Activated CD4-positive, alpha-beta T cell treated with anti-CD3 and anti-CD28 coated beads, Interleukin-2, amount 10 ng/mL, durations not matched to agents 24 days and 14 days (primary cell): ENCODE data around the gene B4GALT6. TPM values are rescaled to one million over a fixed set of nuclear protein-coding genes. Genes with fewer than 3 reads are reported as not detected.
A peak's percentile ranks its signal among the peaks of the same experiment; 100 is the strongest.

Source experiments
- DNase-seq: peaks from one replicate; pipeline ENCODE4 v3.0.0; 2022
- H3K27ac Mint-ChIP-seq: one replicate; pipeline ENCODE4 v1.8.0; 2022; ENCODE audit warnings: mild to moderate bottlenecking, mixed read lengths
- H3K27me3 Mint-ChIP-seq: one replicate; pipeline ENCODE4 v1.8.0; 2022; ENCODE audit warnings: mixed read lengths
- H3K36me3 Mint-ChIP-seq: one replicate; pipeline ENCODE4 v1.8.0; 2022; ENCODE audit warnings: low read depth, mild to moderate bottlenecking, mixed read lengths
- H3K4me1 Mint-ChIP-seq: one replicate; pipeline ENCODE4 v1.8.0; 2021; ENCODE audit warnings: mixed read lengths
- H3K4me3 Mint-ChIP-seq: one replicate; pipeline ENCODE4 v1.8.0; 2022; ENCODE audit warnings: mild to moderate bottlenecking, moderate library complexity, mixed read lengths
- H3K9me3 Mint-ChIP-seq: one replicate; pipeline ENCODE4 v1.8.0; 2021; ENCODE audit warnings: mixed read lengths
- intact Hi-C: fragments of 100-400 bp; cut with micrococcal nuclease; formaldehyde crosslinking; loops from one replicate; pipeline ENCODE4 v1.15.1; 2023
- total RNA-seq: library from RNA; stranded (reverse); gene quantifications from 2 replicates; pipeline ENCODE4 v1.2.3, GENCODE V29; 2022

The B4GALT6 gene
- total RNA-seq, 1 donor from 2014 or later = 2.8 TPM

DNA sequence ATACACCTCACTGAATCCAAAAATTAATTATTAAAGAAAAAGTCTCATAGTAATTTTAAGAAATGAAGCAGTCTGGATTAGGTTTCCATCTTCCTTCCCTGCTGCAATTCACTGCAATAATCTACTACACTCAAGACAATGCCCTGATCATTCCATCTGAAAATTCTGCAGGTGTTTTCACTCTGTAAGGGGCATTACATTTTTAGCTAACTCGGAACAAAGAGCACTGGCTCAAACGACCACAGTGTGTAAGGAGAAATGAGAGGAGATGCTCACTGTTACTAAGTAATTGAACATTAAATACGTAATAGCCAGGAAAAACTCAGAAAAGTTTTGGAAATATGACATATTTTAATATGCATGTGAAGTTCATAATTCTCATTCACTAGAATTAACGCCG lies 1.3 kb downstream of the B4GALT6 start:
- DNase-seq = no peak
- Mint-ChIP-seq H3K4me1 (peaks cover 12% of the 10 kb centered on the region), H3K27ac (no peak overlapping the region), H3K27me3 (peaks cover 60% of the 10 kb centered on the region), H3K36me3 (no peaks in the 10 kb centered on the region), H3K4me3 (peak overlapping the region; percentile 89), H3K9me3 (no peaks in the 10 kb centered on the region)
- intact Hi-C loops = loop anchor here (10.0 kb wide), 1 partner anchor 48 kb away; no protein-coding TSS in a partner anchor

DNA sequence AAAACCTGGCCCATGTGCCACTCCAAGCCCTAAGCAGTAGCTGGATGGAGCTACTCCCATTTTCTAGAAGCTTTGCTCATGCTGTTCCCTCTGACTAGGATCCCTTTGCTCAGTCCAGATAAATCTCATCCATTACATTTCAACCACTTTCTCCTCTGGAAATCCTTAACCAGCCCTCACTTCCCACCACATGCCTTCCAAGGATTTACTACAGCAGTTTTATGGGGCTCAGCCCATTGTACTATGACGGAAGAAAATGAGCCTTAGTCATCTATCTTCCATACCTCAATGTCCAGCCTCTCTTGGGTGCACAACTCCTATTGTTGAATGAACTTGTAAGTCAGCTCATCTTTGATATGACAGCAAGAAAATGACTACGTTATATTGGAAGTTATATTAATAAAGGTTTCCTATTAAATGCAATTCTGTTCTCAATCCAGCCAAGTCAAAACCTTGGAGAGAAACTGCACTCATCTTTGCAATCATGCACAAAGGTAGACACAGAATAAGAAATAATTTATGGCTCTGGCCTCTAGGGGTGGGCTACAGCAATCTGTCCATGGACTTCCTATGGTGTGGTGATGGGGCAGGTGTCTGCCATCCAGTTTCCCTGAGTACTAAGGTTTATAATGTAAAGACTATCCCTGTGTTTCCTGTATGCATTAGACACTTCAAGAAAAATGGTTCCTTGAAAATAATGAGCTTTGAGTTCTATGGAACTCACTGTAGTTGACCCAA lies 3.4 kb downstream of the B4GALT6 start:
- no peak overlapping the region for H3K27ac Mint-ChIP-seq
- intact Hi-C loops = loop anchor here (10.0 kb wide), 1 partner anchor 46 kb away; no protein-coding TSS in a partner anchor
- DNase-seq = no peak
- H3K4me1 Mint-ChIP-seq = peaks cover 12% of the 10 kb centered on the region
- no peak overlapping the region for H3K4me3 Mint-ChIP-seq
- H3K36me3 Mint-ChIP-seq = no peaks in the 10 kb centered on the region
- H3K27me3 Mint-ChIP-seq = peaks cover 61% of the 10 kb centered on the region
- no peaks in the 10 kb centered on the region for H3K9me3 Mint-ChIP-seq

DNA sequence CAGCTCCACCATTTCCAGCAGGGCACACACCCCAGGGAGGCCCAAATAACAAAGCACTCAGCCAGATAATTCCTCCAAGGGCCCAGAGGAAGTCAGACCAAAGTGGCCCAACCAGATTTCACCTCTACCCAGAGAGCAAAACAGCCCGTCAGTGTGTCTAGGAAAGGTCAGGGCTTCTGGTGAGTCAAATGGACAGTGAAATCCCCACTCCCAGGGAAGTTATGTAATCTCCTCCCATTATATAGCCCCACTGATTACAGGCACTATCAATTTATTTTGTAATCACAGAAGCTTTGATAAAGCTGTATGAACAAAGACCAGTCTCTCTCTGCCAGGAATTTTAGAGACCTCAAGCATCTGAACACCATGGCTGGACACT lies 4.0 kb downstream of the B4GALT6 start:
- Mint-ChIP-seq H3K4me3 (no peak overlapping the region), H3K36me3 (no peaks in the 10 kb centered on the region), H3K27ac (no peak overlapping the region), H3K27me3 (peaks cover 59% of the 10 kb centered on the region), H3K9me3 (no peaks in the 10 kb centered on the region), H3K4me1 (peaks cover 8% of the 10 kb centered on the region)
- no peak for DNase-seq
- intact Hi-C loops = loop anchor here (10.0 kb wide), 1 partner anchor 46 kb away; no protein-coding TSS in a partner anchor

DNA sequence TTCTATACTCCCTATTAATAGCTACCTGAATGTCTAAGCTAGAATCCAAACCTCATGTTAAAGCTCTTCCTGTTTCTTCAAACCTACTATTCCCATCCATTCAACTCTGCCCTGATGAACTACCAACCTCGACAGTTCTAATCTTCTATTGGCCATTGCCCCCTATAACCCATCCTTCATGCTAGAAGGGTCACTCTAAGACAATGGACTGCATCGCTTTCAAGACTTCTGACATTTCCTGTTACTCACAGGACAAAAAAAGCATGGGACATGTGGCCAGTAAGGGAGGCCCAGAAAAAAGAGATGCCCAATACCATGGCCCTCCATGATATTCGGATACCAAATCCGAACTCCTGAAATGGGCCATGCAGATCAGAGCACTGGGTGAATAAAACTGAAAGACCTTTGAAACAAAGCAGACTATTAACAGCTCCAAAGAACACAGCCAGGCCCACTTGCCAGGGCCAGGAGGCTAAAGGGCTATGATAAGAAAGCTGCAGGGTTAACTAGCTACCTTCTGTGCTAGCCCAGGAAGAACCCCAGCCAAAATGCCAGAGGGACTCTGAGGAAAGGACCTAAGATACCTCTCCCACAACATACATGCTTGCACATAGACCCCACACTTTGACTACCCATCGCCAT lies 4.5 kb downstream of the B4GALT6 start:
- DNase-seq = no peak
- peaks cover 63% of the 10 kb centered on the region for H3K27me3 Mint-ChIP-seq

DNA sequence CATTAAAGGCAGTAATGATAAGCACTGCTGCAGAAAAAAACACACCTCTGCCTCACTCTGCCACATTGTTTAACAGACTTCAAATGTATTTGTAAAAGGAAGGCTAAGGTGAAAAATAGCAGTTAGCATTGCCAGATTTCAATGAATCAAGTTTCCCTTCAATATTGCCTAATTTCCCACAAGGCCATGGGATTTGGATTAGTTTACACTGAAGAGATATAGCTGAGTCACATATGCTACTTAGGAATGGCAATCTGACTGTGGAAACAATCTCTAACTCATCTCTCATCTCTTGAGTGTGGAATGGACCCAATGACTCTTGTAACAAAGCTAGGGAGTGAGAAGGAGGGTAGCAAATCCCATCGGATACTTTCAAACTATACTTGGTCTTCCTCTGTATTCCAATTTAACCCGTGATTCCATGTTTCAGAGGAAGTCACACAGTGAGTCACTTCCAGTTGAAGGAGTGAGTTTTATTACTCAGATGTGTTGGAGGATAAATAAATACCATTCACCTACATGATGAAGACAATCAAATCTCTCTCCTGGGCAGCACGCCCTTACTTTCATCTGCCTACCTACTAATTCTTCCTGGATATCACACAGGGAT lies 5.1 kb downstream of the B4GALT6 start:
- Mint-ChIP-seq H3K9me3 (no peaks in the 10 kb centered on the region), H3K36me3 (no peaks in the 10 kb centered on the region), H3K4me3 (no peak overlapping the region), H3K27ac (no peak overlapping the region), H3K27me3 (peaks cover 59% of the 10 kb centered on the region), H3K4me1 (peaks cover 6% of the 10 kb centered on the region)
- DNase-seq = no peak
- intact Hi-C loops = no loop called here

More for the DNA sequence above, 4.5 kb downstream of the B4GALT6 start:
- Mint-ChIP-seq H3K27ac (no peak overlapping the region), H3K36me3 (no peaks in the 10 kb centered on the region), H3K4me3 (no peak overlapping the region), H3K9me3 (no peaks in the 10 kb centered on the region), H3K4me1 (peaks cover 8% of the 10 kb centered on the region)
- intact Hi-C loops = loop anchor here (10.0 kb wide), 1 partner anchor 45 kb away; no protein-coding TSS in a partner anchor

DNA sequence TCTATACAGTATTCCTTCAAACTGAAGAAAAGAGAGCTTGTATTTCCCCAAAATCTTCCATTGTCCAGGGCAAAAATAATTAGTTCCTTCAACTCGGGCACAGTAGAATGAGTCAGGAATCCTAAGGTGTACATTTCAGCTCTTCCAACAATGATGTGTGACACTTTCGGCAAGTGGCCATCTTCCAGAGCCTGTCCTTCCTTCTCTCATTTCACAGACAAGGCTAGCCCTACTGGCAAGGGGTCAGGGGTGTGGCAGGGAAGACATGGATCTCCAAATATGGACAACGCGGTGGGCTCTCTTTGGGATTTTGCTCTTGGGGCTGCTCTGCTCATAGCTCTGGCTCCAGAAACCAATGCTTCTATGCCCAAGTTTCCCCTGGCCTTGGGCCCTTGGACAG lies 6.0 kb downstream of the B4GALT6 start:
- DNase-seq = no peak
- intact Hi-C loops = no loop called here
- H3K4me3 Mint-ChIP-seq = no peak overlapping the region
- no peak overlapping the region for H3K27ac Mint-ChIP-seq
- H3K4me1 Mint-ChIP-seq = no peaks in the 10 kb centered on the region
- no peaks in the 10 kb centered on the region for H3K9me3 Mint-ChIP-seq
- no peaks in the 10 kb centered on the region for H3K36me3 Mint-ChIP-seq
- H3K27me3 Mint-ChIP-seq = peaks cover 51% of the 10 kb centered on the region

DNA sequence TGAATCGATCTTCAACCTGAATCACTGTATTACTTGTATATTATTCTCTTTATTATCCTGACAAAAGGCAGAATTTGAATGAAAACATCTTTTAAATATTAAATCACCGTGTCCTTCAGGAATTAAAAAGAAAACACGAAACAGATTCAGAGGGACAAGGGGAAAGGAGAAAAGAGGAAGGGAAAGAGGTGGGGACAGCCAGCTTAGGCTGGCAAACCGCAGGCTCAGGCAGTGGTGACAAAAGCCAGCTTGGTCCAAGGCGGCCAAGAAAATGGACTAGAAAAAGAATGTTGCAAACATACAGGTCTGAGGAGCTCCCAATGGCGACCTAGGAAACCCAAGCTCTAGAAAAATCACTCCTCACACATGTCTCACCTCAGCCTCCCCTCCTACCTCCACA lies 6.8 kb downstream of the B4GALT6 start:
- Mint-ChIP-seq H3K9me3 (no peaks in the 10 kb centered on the region), H3K27ac (no peak overlapping the region), H3K4me3 (no peak overlapping the region), H3K36me3 (no peaks in the 10 kb centered on the region), H3K27me3 (peaks cover 43% of the 10 kb centered on the region), H3K4me1 (no peaks in the 10 kb centered on the region)
- intact Hi-C loops = no loop called here
- DNase-seq = no peak

DNA sequence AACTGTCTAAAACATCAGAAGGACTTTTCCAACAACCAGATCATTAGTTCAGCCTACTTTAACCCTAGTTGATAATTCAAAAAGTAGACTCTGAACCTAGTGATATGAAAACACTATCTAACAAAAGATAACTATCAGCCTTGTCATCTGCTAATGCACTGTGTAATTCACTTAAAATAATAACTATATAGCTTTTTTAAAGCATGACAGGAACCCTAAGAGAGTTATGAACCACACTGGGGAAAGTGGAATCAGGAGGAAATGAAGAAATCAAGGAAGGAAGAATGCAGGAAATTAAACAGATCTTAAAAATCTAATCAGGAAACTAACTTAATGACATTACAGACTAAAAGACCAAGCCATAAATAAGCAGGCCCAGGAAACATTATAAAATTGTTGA lies 9.0 kb downstream of the B4GALT6 start:
- Mint-ChIP-seq H3K4me3 (no peak overlapping the region), H3K36me3 (no peaks in the 10 kb centered on the region), H3K27me3 (peaks cover 30% of the 10 kb centered on the region), H3K4me1 (no peaks in the 10 kb centered on the region), H3K27ac (no peak overlapping the region), H3K9me3 (no peaks in the 10 kb centered on the region)
- intact Hi-C loops = no loop called here
- DNase-seq = no peak

DNA sequence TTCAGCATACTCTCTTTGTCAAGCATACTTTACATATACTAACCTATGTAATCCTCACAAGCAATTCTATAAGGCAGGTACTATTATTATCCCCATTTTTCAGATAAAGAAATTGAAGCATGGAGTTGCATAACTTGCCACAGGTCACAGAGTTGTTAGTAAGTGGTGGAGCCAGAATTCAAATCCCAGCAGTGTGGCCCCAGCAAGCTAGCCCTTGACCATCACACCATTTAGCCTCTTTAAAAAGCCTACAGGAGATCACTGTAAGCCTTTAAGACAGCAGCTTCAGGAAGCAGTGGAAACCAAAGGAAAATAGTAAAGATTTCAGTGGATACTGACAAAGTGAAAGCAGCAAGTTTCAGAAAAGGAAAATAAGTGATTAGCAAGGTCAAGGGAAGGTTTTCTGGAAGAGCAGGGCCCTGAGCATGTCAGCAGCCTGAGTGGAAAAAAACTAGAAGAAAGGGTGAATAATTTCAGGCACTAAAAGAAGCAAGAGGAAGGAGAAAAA lies 11.7 kb downstream of the B4GALT6 start:
- Mint-ChIP-seq H3K4me1 (no peaks in the 10 kb centered on the region), H3K4me3 (no peak overlapping the region), H3K27ac (no peak overlapping the region), H3K36me3 (no peaks in the 10 kb centered on the region), H3K9me3 (no peaks in the 10 kb centered on the region), H3K27me3 (peaks cover 15% of the 10 kb centered on the region)
- intact Hi-C loops = no loop called here
- peak; percentile 28 for DNase-seq

DNA sequence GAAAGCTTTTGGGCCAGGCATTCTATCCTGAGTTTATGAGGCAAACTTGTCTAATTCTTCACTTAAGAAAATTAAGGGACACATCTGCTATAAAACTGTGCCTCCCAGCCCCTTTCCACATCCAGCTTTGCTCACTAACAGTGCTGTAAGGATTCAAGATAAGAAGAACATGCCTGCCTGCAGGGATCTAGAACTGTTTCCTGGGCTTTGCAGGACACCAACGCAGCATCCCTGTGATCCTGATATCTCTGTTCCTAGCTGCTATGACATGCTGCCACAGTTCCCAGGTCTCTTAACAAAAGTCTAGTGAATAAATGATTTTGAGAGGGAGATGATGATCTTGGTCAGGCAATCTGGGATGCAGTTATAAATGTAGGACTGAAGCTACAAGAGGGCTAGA lies 12.4 kb downstream of the B4GALT6 start:
- no peak overlapping the region for H3K27ac Mint-ChIP-seq
- H3K27me3 Mint-ChIP-seq = peaks cover 8% of the 10 kb centered on the region
- DNase-seq = no peak
- intact Hi-C loops = no loop called here
- H3K36me3 Mint-ChIP-seq = no peaks in the 10 kb centered on the region
- H3K9me3 Mint-ChIP-seq = no peaks in the 10 kb centered on the region
- no peak overlapping the region for H3K4me3 Mint-ChIP-seq
- no peaks in the 10 kb centered on the region for H3K4me1 Mint-ChIP-seq

DNA sequence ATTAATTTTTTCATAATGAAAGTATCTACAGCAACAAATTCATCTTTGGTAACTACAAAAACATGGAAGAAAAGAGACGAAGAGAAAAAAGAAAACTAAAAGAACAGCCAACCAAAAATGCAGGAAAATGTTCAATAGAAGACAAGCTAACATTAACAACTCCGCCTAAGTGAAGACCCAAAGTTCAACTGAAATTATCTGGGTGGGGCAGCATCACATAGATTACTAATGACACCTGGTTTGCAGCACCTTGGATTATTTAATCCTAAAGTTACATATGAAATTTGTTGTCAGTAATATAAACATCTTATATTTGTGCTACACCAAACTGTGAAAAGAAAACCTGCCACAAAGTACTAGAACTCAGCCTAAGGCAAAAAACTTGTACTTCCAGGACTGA lies 14.8 kb downstream of the B4GALT6 start:
- intact Hi-C loops = no loop called here
- no peaks in the 10 kb centered on the region for H3K36me3 Mint-ChIP-seq
- H3K4me3 Mint-ChIP-seq = no peak overlapping the region
- no peak for DNase-seq
- H3K4me1 Mint-ChIP-seq = no peaks in the 10 kb centered on the region
- no peak overlapping the region for H3K27ac Mint-ChIP-seq
- H3K27me3 Mint-ChIP-seq = peaks cover 2% of the 10 kb centered on the region
- no peaks in the 10 kb centered on the region for H3K9me3 Mint-ChIP-seq

DNA sequence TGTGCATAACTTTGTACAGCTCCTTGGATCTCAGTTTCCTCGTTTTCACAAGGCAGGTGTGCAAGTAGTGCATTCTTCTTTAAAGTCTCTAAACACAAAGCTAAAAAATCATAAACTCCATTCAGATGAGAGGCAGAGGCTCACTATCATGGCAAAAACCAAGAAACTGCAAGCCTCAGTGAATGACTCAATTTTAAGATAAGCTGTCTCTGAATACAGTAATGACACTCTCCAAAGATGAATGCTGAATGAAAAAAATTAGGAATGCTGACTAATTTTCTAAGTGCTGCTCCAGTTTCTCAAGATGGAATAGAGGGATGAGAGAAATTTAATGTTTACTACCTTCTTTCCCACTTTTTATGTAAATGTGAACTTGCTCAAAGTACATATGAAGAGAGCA lies 17.2 kb downstream of the B4GALT6 start:
- Mint-ChIP-seq H3K27me3 (peaks cover 2% of the 10 kb centered on the region), H3K27ac (no peak overlapping the region), H3K36me3 (no peaks in the 10 kb centered on the region), H3K9me3 (peaks cover 4% of the 10 kb centered on the region), H3K4me1 (no peaks in the 10 kb centered on the region), H3K4me3 (no peak overlapping the region)
- intact Hi-C loops = no loop called here
- DNase-seq = no peak

DNA sequence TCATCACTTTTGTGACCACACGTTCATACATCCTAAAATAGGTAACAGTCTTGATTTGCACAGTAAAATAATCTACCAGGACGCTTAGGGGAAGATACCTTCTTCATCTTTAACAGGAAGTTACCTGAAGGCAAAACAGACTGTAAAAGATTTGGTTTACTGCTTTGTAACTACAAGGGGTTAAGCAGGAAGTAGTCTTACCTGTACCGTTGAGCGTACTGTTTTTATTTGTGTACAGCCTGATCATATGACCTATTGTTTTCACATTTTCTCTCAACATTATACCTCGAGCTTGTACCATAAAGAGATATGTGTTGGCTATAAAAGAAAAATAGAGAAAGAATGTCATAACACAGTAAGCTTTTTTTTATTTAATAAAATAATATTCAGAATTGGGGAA lies 18.3 kb downstream of the B4GALT6 start:
- Mint-ChIP-seq H3K27me3 (peaks cover 2% of the 10 kb centered on the region), H3K4me3 (no peak overlapping the region), H3K36me3 (no peaks in the 10 kb centered on the region), H3K4me1 (no peaks in the 10 kb centered on the region), H3K27ac (no peak overlapping the region), H3K9me3 (peaks cover 4% of the 10 kb centered on the region)
- no peak for DNase-seq
- intact Hi-C loops = no loop called here

DNA sequence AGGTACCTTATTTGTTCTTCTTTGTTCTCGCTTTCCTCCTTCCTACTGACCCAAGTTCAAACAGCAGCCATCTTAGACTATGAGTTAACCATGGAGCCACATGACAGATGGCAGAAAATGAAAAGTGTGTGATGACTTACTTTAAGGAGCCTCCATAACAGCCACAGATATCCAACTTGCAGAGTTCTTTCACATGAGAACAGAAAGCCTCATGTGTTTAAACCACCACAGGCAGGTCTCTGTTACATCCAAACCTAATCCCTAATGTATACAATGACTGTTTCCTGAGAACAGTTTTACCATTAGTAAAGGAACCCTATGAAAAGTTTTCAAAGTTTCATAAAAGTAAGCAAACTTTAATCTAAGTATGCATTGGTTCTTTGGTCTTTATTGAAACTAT lies 20.3 kb downstream of the B4GALT6 start:
- DNase-seq = no peak
- H3K27me3 Mint-ChIP-seq = peaks cover 2% of the 10 kb centered on the region
- H3K4me3 Mint-ChIP-seq = no peak overlapping the region
- no peaks in the 10 kb centered on the region for H3K36me3 Mint-ChIP-seq
- no peak overlapping the region for H3K27ac Mint-ChIP-seq
- H3K9me3 Mint-ChIP-seq = peaks cover 9% of the 10 kb centered on the region
- H3K4me1 Mint-ChIP-seq = peaks cover 6% of the 10 kb centered on the region
- intact Hi-C loops = no loop called here
